Gastrocnemius medialis (tissue), 4 donors: ENCODE measurements around the gene CC2D2A.

ENCODE experiments used
- POLR2A ChIP-seq, 2 donors: fragments of 450-650 bp; IDR thresholded peaks; one replicate each; pipeline ENCODE4 v1.6.1; 2017; ENCODE audit warnings: antibody characterized with exemption in 2 of 2, mild to moderate bottlenecking in 2 of 2, moderate library complexity in 2 of 2
- TF ChIP-seq, protein P1 (sequence below), 5 experiments: fragments of 450-650 bp in 3 of 5; fragments of 200-600 bp in 2 of 5; sonication (generic) in 2 of 5; IDR thresholded peaks in 4 of 5; conservative IDR thresholded peaks in 1 of 5; 1 replicate in 4 of 5; 2 replicates in 1 of 5; pipeline ENCODE4 v1.5.1; 2016 to 2019; ENCODE audit warnings: antibody characterized with exemption in 5 of 5, mild to moderate bottlenecking in 3 of 5, moderate library complexity in 3 of 5

DNA sequence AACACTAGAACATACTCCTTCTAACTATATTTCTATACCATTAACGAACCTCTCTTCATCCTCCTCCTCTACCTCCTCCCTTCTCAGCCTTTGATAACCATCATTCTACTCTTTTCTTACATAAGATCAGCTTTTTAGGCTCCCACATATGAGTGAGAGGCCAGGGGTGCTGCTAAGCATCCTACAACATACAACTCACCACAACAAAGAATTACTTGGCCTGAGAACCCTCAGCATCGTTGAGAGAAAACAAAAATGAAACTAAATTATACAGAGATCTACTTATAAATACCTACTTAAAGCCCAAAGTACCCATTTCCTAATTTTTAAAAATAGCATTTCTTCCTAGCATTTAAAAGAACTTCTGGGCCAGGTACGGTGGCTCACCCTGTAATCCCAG is 77.7 kb downstream of the CC2D2A start:
- TF ChIP-seq, protein P1, sequence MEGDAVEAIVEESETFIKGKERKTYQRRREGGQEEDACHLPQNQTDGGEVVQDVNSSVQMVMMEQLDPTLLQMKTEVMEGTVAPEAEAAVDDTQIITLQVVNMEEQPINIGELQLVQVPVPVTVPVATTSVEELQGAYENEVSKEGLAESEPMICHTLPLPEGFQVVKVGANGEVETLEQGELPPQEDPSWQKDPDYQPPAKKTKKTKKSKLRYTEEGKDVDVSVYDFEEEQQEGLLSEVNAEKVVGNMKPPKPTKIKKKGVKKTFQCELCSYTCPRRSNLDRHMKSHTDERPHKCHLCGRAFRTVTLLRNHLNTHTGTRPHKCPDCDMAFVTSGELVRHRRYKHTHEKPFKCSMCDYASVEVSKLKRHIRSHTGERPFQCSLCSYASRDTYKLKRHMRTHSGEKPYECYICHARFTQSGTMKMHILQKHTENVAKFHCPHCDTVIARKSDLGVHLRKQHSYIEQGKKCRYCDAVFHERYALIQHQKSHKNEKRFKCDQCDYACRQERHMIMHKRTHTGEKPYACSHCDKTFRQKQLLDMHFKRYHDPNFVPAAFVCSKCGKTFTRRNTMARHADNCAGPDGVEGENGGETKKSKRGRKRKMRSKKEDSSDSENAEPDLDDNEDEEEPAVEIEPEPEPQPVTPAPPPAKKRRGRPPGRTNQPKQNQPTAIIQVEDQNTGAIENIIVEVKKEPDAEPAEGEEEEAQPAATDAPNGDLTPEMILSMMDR (IDR thresholded peaks at IDR 0.05 in 4 of 5, conservative IDR thresholded peaks at IDR 0.05 in 1 of 5): no peak
- TF ChIP-seq POLR2A (IDR thresholded peaks at IDR 0.05): no peak
